A673 (cell line): ENCODE results near the gene ZNF23. TPM values are rescaled to one million over a fixed set of nuclear protein-coding genes. Genes with fewer than 3 reads are reported as not detected.

Source experiments
- BruUV-seq: library from RNA; stranded (reverse); fragments of 400-500 nt; replicated peaks from 2 replicates; lab custom pipeline; 2021; lab: Mats Ljungman, UMichigan
- CTCF ChIA-PET: fragments of 300-600 bp; sonication (Branson Sonifier 250); formaldehyde crosslinking; loops from one replicate; lab custom pipeline; 2022; ENCODE audit warnings: antibody characterized with exemption; lab: Charles Lee
- POLR2A ChIA-PET: fragments of 300-600 bp; sonication (Branson Sonifier 250); formaldehyde crosslinking; loops from one replicate; lab custom pipeline; 2022; ENCODE audit warnings: antibody characterized with exemption; ENCODE audit not compliant: low non-redundant PET; lab: Charles Lee
- DNase-seq: peaks from one replicate; pipeline ENCODE4 v3.0.0-alpha.2; 2015; ENCODE audit warnings: low spot score
- H3K27ac ChIP-seq: fragments of 200-600 bp; sonication (generic); 2 replicates; pipeline ENCODE4 v1.5.1; 2016; ENCODE audit warnings: mixed run types, low read depth, mild to moderate bottlenecking, mixed read lengths, antibody characterized with exemption, low read length; ENCODE audit not compliant: poor library complexity, severe bottlenecking
- H3K27me3 ChIP-seq: fragments of 200-600 bp; sonication (generic); replicated peaks from 2 replicates; pipeline ENCODE4 v1.6.1; 2017; ENCODE audit warnings: mixed run types, low read depth, mild to moderate bottlenecking, mixed read lengths, antibody characterized with exemption, low read length; ENCODE audit not compliant: insufficient read depth, poor library complexity
- H3K36me3 ChIP-seq: fragments of 200-600 bp; sonication (generic); 2 replicates; pipeline ENCODE4 v1.6.1; 2016; ENCODE audit warnings: mixed run types, mild to moderate bottlenecking, mixed read lengths, antibody characterized with exemption, low read length; ENCODE audit not compliant: insufficient read depth, poor library complexity, severe bottlenecking
- H3K4me1 ChIP-seq: fragments of 200-600 bp; sonication (generic); 2 replicates; pipeline ENCODE4 v1.6.1; 2017; ENCODE audit warnings: mixed run types, mild to moderate bottlenecking, mixed read lengths, antibody characterized with exemption, low read length; ENCODE audit not compliant: insufficient read depth, poor library complexity, severe bottlenecking
- H3K4me3 ChIP-seq: fragments of 200-600 bp; sonication (generic); 2 replicates; pipeline ENCODE4 v1.5.1; 2016; ENCODE audit warnings: low read depth, mixed run types, mild to moderate bottlenecking, mixed read lengths, low read length; ENCODE audit not compliant: poor library complexity, severe bottlenecking
- H3K9me3 ChIP-seq: fragments of 200-600 bp; sonication (generic); 2 replicates; pipeline ENCODE4 v1.6.1; 2016; ENCODE audit warnings: mixed run types, low read depth, mild to moderate bottlenecking, mixed read lengths, antibody characterized with exemption, low read length; ENCODE audit not compliant: poor library complexity, severe bottlenecking
- CTCF ChIP-seq: fragments of 300-800, 200-600 bp; sonication (generic); conservative IDR thresholded peaks from 2 replicates; pipeline ENCODE4 v1.5.1; 2017; ENCODE audit warnings: low read depth, mild to moderate bottlenecking, antibody characterized with exemption, low read length, moderate library complexity, mixed read lengths
- EZH2 ChIP-seq: fragments of 200-600 bp; sonication (generic); IDR thresholded peaks from 2 replicates; pipeline ENCODE4 v1.6.1; 2017; ENCODE audit warnings: borderline replicate concordance, low read depth, mild to moderate bottlenecking, mixed read lengths, antibody characterized with exemption, low read length; ENCODE audit not compliant: poor library complexity, severe bottlenecking
- intact Hi-C: fragments of 100-400 bp; cut with micrococcal nuclease; formaldehyde crosslinking; loops from one replicate; pipeline ENCODE4 v1.10.0; 2022; ENCODE audit not compliant: unreplicated experiment
- total RNA-seq: library from RNA; stranded (reverse); gene quantifications from 2 replicates; pipeline ENCODE4 v1.2.3, GENCODE V29; 2021

ZNF23 gene
- total RNA-seq, 1 experiment from 2014 or later, result 10.2 TPM

DNA sequence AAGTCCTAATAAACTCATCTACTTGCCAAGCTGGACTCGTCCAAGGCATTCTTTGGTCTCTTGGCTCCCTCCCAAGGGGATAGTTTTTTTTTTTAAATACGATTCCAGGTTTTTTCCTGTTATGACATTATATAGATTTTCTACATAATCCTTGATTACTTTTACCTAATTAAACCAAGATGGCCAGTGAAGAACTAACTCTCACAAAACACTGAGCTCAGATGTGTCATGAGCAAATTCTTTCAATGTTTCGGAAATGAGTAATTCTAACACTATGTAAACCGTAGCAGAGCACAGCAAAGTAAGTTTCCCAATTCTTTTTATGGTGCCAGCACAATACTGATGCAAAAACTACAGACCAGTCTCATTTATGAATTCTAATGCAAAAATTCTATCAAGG, 1.8 kb downstream of the ZNF23 start:
- CTCF ChIA-PET, result no interaction called here

DNA sequence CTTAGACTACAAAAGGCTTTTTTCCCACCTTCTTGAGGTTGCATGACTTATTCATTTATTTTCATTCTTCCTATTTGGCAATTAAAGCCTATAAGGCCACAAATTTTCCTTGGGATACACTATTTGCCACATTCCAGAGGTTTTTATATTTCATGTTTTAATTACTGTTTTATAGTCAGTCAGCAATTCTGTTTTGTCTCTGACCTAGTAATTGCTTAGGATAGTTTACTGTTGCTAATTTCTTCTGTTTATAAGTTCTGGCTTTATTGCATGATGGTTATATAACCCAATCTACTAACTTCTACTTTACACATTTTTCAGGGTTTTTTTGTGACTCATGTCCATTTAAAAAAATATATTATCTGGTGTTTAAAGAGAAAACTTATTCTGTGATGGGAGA, 2.5 kb downstream of the ZNF23 start:
- POLR2A ChIA-PET, result no interaction called here
- Histone ChIP-seq H3K4me1 (no peaks in the 10 kb centered on the region), H3K36me3 (no peaks in the 10 kb centered on the region), H3K27me3 (no peaks in the 10 kb centered on the region), H3K27ac (no peak overlapping the region), H3K4me3 (no peak overlapping the region), H3K9me3 (no peaks in the 10 kb centered on the region)
- no TSS peak for BruUV-seq
- TF ChIP-seq CTCF (no peak), EZH2 (no peak)
- intact Hi-C loops, result no loop called here
- no peak for DNase-seq
- CTCF ChIA-PET, result no interaction called here

More for the DNA sequence above, 1.8 kb downstream of the ZNF23 start:
- TF ChIP-seq EZH2, result no peak
- no peak for TF ChIP-seq CTCF
- Histone ChIP-seq H3K36me3 (no peaks in the 10 kb centered on the region), H3K27ac (no peak overlapping the region), H3K9me3 (no peaks in the 10 kb centered on the region), H3K4me3 (no peak overlapping the region), H3K4me1 (no peaks in the 10 kb centered on the region), H3K27me3 (no peaks in the 10 kb centered on the region)
- POLR2A ChIA-PET, result no interaction called here
- intact Hi-C loops, result no loop called here
- DNase-seq, result no peak
- BruUV-seq, result no TSS peak

DNA sequence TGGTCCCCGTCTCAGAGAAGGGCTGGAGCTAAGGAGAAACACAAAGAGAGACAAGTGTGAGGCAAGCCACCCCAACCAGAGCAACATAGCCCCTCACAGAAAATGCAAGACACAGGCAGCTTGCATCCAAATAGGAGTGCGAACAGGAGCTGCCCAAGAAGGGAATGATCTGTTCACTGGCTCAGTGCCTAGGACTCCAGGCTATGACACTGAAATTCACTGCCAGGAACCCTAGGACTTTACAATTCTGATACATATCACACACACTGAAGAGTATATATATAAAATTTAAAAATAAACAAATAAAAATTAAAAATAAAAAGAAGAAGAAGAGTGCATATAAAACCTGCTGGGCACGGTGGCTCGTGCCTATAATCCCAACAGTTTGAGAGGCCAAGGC, 5.2 kb downstream of the ZNF23 start:
- H3K4me3 ChIP-seq, result no peak overlapping the region
- BruUV-seq, result no TSS peak
- H3K9me3 ChIP-seq, result no peaks in the 10 kb centered on the region
- H3K27me3 ChIP-seq, result no peaks in the 10 kb centered on the region
- peaks cover 8% of the 10 kb centered on the region for H3K36me3 ChIP-seq
- intact Hi-C loops, result no loop called here
- TF ChIP-seq CTCF, result no peak
- no peak for TF ChIP-seq EZH2
- ChIA-PET POLR2A (no interaction called here), CTCF (no interaction called here)
- H3K27ac ChIP-seq, result no peak overlapping the region
- no peak for DNase-seq
- H3K4me1 ChIP-seq, result no peaks in the 10 kb centered on the region
